ENCODE results near the gene FZD7.
A peak's percentile ranks its signal among the peaks of the same experiment; 100 is the strongest.

FZD7 gene

GRCh38 chr2:202037086-202037485 is 3.4 kb downstream of the FZD7 start:
- peak; percentile 55 for DNase-seq (ENCODE audit: low read depth, low spot score)

GRCh38 chr2:202038471-202039277 is 5.0 kb downstream of the FZD7 start:
- peak; percentile 70 for DNase-seq (ENCODE audit: low read depth, low spot score)

DNA sequence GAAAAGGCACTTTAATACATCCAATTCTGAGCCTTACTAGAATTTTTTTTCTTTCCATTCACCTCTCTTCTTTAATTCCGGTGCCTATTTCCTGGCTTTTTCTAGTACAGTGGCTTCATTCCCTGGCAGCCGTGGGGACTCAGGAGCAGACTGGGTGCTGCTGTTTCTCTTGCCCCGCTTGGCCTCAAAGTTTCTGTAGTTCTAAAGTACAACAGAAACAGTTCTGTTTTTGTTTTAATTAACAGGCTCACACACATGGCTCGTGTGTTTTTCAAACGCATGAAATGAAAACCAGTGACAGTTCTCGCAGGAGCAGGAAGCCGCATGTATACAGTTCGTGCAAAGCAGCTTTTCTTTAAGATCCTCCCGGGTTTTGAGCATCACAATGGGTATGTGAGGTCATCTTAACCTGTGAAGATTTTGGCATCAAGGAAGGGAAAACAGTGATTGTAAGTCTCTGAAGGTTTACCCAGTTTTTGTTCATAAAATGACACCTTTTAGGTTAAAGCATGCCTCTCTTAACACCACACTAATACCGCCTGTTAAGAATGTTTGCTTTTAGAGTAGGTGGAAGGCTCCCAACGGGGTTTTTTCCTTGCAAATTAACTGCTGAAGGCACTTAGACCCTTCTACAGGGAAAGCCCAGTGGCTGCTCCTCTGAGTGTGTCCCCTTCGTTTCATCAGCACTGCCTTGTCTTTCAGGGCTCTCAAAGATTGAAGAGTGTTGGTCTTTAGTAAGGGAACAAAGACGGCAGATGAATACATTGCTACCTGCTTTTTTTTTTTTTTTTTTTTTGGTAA is 5.8 kb downstream of the FZD7 start:
- DNase-seq (ENCODE audit: low read depth, low spot score), result peak; percentile 42

GRCh38 chr2:202040079-202040844 is 6.6 kb downstream of the FZD7 start:
- DNase-seq (ENCODE audit: low read depth, low spot score), result peak; percentile 33

DNA sequence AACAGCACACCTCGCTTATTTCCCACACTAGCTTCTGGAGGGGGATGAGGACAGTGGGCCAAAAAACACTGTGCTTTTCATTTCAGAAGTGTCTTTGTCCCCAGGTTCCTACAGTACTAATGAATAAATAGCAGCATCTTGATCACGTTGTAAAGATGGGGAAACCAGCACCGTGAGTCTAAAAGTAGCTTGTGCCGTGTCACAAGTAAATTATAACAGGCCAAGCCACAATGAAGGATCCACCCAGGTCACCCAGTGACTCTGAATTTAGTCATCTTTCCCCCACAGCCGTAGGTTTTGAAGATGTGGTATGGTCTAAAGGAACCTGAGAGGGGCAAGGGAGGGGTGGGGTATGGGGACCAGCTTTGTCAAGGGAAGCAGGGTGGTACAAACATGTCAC is 8.8 kb downstream of the FZD7 start:
- DNase-seq (ENCODE audit: low read depth, low spot score), result no peak

- DNase-seq (ENCODE audit: low read depth, low spot score), result no peak
Measured at GRCh38 chr2:202043475-202043874, 9.8 kb downstream of the FZD7 start.

- no peak for DNase-seq (ENCODE audit: low read depth, low spot score)
Measured at GRCh38 chr2:202044777-202045176, 11.1 kb downstream of the FZD7 start.

DNA sequence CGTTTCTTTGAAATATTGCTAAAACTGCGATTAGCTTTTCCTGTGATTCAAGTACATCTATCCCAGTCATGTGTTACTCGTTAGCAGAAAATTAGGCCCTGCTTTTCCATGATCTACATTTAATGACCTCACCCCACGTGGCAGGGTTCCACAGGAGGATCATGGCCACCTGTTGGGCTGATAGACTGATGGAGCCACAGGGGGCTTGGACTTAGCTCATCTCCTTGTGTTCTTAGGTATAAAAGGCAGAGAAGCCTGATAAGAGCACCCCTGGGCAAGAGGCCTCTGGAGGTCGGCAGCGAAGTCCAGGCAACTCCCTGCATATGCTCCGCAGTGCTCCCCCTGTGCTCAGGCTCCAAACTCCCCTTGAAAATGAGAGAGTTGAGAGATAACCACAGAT is 12.9 kb downstream of the FZD7 start:
- DNase-seq (ENCODE audit: low read depth, low spot score), result no peak

- no peak for DNase-seq (ENCODE audit: low read depth, low spot score)
Measured at GRCh38 chr2:202049092-202049728, 15.6 kb downstream of the FZD7 start.

DNA sequence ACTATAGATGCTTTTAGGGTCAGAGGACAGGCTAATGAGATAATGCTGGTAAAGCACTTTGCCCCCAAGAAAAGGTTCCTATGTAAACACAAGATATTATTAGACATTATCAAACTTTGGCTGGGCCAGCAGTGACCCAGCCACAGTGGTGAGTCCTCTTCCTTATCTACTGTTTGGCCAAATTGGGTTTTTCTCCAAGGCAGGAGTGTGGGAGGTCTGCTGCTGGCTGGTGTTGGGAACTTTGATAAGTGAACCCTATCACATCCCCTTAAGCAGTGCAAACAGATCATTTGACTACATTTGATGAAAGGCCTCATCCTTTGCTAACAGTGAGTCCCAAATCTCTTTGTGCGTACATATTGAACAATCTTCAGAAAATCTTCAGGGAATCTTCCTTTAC is 16.2 kb downstream of the FZD7 start:
- no peak for DNase-seq (ENCODE audit: low read depth, low spot score)

GRCh38 chr2:202050652-202051051 is 17.0 kb downstream of the FZD7 start:
- no peak for DNase-seq (ENCODE audit: low read depth, low spot score)

DNA sequence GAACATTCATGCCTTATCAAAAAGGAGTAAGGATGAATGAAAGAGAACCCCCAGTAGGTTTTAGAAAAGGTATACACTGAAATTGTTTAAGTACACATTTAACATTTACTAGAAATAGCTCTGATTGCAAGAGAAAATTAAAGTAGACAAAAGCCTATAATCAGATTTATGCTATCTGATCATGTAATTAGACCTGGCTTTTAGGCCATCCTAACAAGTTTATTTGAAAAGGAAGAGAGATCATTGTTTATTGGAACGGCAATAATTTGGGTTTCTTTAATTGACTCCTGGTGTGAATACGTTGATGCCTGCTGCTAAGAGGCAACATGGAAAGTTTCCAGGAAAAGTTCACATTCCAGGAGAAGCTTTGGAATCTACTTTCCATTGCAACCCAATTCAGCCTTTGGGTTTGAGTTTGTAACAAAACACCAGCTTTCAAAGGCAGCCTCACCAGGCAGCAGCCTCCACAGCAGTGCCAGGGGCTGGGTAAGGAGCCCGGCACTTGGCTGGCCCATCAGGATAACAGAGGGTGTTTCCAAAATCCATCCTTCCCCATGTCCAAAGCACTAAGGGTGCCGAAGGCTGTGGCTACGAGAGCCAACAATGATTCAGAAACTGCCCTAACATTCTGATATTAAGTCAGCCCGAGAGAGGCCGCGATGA is 18.0 kb downstream of the FZD7 start:
- DNase-seq (ENCODE audit: low read depth, low spot score), result peak; percentile 90

GRCh38 chr2:202052235-202052634 is 18.6 kb downstream of the FZD7 start:
- no peak for DNase-seq (ENCODE audit: low read depth, low spot score)

GRCh38 chr2:202054679-202055078 is 21.0 kb downstream of the FZD7 start:
- DNase-seq (ENCODE audit: low read depth, low spot score), result no peak

GRCh38 chr2:202056611-202057010 is 23.0 kb downstream of the FZD7 start:
- DNase-seq (ENCODE audit: low read depth, low spot score), result peak; percentile 31

DNA sequence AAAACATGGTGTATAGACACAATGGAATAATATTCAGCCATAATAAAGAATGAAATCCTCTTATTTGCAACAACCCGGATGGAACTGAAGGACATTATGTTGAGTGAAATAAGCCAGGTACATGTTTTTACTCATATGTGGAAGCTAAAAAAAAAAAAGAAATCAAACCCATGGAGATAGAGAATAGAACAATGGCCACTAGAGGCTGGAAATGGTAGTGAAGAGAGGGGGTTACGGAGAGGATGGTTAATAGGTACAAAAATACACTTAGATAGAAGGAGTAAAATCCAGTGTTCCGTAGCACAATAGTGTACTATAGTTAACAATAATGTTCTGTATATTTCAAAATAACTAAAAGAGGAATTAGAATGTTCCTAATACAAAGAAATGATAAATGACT is 26.6 kb downstream of the FZD7 start:
- DNase-seq (ENCODE audit: low read depth, low spot score), result no peak

DNA sequence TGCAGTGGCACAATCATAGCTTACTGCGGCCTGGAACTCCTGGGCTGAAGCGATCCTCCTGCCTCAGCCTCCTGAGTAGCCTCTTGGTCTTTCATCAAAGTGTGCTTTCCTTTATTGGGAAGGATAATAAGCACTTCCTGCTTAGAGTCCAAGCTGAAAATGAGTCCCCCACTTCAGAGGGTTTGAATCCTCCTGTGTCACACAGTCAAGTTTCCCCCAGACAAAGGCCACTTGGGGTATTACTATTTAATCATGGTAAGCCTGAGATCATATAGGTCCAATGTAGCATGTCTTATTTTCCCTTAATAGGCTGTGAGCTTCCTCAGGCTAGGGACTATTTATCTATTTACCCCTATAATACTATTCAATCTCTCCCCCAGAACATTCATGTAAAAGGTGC is 28.0 kb downstream of the FZD7 start:
- DNase-seq (ENCODE audit: low read depth, low spot score), result no peak

DNA sequence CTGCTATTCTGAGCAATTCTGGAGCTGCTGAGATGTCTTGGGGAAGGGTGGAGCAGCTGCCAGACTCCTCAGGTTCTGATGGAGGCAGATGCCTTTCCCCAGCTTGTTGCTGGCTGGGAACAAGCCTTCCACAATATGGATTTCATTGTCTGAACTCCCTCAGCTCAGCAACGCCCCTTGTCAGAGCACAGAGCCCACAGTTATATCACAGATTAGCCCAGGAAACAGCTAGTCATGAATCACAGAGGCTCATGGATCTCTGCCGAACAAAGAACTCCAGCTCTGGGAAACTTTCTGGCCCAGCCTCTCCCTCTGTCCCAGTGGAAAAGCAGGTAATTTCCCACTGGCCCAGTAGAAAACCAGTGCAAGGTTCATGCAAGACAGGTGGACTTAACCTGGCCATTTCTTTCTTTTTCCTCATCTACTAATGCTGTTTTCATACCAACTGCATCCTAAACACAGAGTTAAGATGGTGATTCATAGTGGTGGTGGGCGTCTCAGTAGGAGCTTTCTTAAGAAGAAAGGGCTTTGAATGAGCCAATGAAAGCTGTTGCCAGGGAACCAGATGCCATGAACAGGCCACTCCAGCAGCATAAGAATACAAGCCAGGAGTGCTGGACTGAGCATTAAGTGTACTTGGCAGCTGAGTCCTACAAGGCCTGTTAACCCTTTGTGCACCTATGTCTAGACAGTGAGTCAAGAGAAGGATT is 30.7 kb downstream of the FZD7 start:
- DNase-seq (ENCODE audit: low read depth, low spot score), result peak; percentile 97

GRCh38 chr2:202064881-202065230 is 31.2 kb downstream of the FZD7 start:
- no peak for DNase-seq (ENCODE audit: low read depth, low spot score)

DNA sequence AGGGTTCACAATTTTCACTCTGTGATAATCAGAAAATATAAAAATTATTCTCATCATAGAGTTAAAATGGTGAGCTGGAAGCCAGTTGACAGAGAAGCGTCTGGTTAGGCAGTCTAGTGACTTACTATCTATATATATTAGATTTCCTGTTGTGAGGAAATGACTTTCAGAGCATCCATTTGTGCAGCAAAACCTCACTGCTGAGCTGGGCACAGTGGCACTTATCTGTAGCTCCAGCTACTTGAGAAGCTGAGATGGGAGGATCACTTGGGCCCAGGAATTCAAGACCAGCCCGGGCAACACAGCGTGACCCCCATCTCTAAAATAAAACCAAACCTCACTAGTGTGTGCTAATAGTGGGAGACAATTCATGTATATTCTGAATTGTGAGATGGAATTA is 32.2 kb downstream of the FZD7 start:
- no peak for DNase-seq (ENCODE audit: low read depth, low spot score)

- no peak for DNase-seq (ENCODE audit: low read depth, low spot score)
Measured at GRCh38 chr2:202066875-202067274, 33.2 kb downstream of the FZD7 start.

Data from astrocyte of the hippocampus (primary cell).